Measurements from ENCODE around the gene STARD7. TPM values are rescaled to one million over a fixed set of nuclear protein-coding genes. Genes with fewer than 3 reads are reported as not detected.
"Not testable (repeated sequence)": the region's sequence is repeated elsewhere in the genome, so short reads cannot be mapped to it uniquely, and the experiment has no call there.

STARD7 gene
- total RNA-seq, 1 experiment from 2014 or later: 224 TPM

- H3K4me3 ChIP-seq (ENCODE audit: low read depth, low read length): no peak overlapping the region
- intact Hi-C loops (cut with micrococcal nuclease; ENCODE audit: unreplicated experiment): no loop called here
- Mint-ChIP-seq H3K27me3 (ENCODE audit: insufficient read depth, unreplicated experiment) (no peaks in the 10 kb centered on the region), H3K4me1 (ENCODE audit: low read depth, unreplicated experiment) (no peaks in the 10 kb centered on the region), H3K9me3 (ENCODE audit: unreplicated experiment) (no peaks in the 10 kb centered on the region), H3K4me3 (ENCODE audit: unreplicated experiment) (no peak overlapping the region), H3K36me3 (ENCODE audit: insufficient read depth, unreplicated experiment) (no peaks in the 10 kb centered on the region), H3K27ac (ENCODE audit: unreplicated experiment) (no peak overlapping the region)
- no peaks in the 10 kb centered on the region for H3K4me1 ChIP-seq
- no peaks in the 10 kb centered on the region for H3K36me3 ChIP-seq (ENCODE audit: control insufficient read depth, insufficient read depth, low read length)
- ChIA-PET POLR2A (no interaction called here), CTCF (no interaction called here)
- H3K9me3 ChIP-seq: no peaks in the 10 kb centered on the region
- H3K27me3 ChIP-seq (replicated peaks; ENCODE audit: control insufficient read depth, insufficient read depth, low read length): no peaks in the 10 kb centered on the region
- DNase-seq: no peak
- no peak for TF ChIP-seq CTCF (IDR thresholded peaks at IDR 0.05; ENCODE audit: insufficient read depth in 1 of 2, low read depth in 1 of 2, low read length in 1 of 2, severe bottlenecking in 1 of 2, unreplicated experiment in 1 of 2)
- no TSS peak for BruUV-seq (replicated peaks)
Observed at GRCh38 chr2:96225016-96225533, 16.4 kb upstream of the STARD7 start.

- DNase-seq; H3K4me3 ChIP-seq (ENCODE audit: low read depth, low read length); H3K4me3 Mint-ChIP-seq (ENCODE audit: unreplicated experiment); H3K9me3 ChIP-seq; H3K36me3 ChIP-seq (ENCODE audit: control insufficient read depth, insufficient read depth, low read length); CTCF ChIA-PET; BruUV-seq (replicated peaks); H3K4me1 Mint-ChIP-seq (ENCODE audit: low read depth, unreplicated experiment); H3K36me3 Mint-ChIP-seq (ENCODE audit: insufficient read depth, unreplicated experiment); H3K27ac Mint-ChIP-seq (ENCODE audit: unreplicated experiment); POLR2A ChIA-PET; intact Hi-C loops (cut with micrococcal nuclease; ENCODE audit: unreplicated experiment); H3K27me3 ChIP-seq (replicated peaks; ENCODE audit: control insufficient read depth, insufficient read depth, low read length); H3K27me3 Mint-ChIP-seq (ENCODE audit: insufficient read depth, unreplicated experiment); H3K4me1 ChIP-seq; H3K9me3 Mint-ChIP-seq (ENCODE audit: unreplicated experiment): not testable (repeated sequence)
Observed at GRCh38 chr2:96221106-96221505, 12.5 kb upstream of the STARD7 start.

GRCh38 chr2:96219959-96220358, 11.3 kb upstream of the STARD7 start:
- H3K27ac Mint-ChIP-seq (ENCODE audit: unreplicated experiment); H3K27me3 ChIP-seq (replicated peaks; ENCODE audit: control insufficient read depth, insufficient read depth, low read length); H3K36me3 Mint-ChIP-seq (ENCODE audit: insufficient read depth, unreplicated experiment); H3K4me1 ChIP-seq; H3K27me3 Mint-ChIP-seq (ENCODE audit: insufficient read depth, unreplicated experiment); H3K9me3 Mint-ChIP-seq (ENCODE audit: unreplicated experiment); H3K4me1 Mint-ChIP-seq (ENCODE audit: low read depth, unreplicated experiment); POLR2A ChIA-PET; DNase-seq; H3K4me3 Mint-ChIP-seq (ENCODE audit: unreplicated experiment); CTCF ChIA-PET; H3K36me3 ChIP-seq (ENCODE audit: control insufficient read depth, insufficient read depth, low read length); H3K9me3 ChIP-seq; BruUV-seq (replicated peaks); intact Hi-C loops (cut with micrococcal nuclease; ENCODE audit: unreplicated experiment); H3K4me3 ChIP-seq (ENCODE audit: low read depth, low read length): not testable (repeated sequence)

GRCh38 chr2:96218508-96219131, 10.0 kb upstream of the STARD7 start:
- ChIA-PET POLR2A (no interaction called here), CTCF (no interaction called here)
- intact Hi-C loops (cut with micrococcal nuclease; ENCODE audit: unreplicated experiment): no loop called here
- H3K4me3 ChIP-seq (ENCODE audit: low read depth, low read length): no peak overlapping the region
- H3K27ac Mint-ChIP-seq (ENCODE audit: unreplicated experiment): no peak overlapping the region
- H3K9me3 ChIP-seq: no peaks in the 10 kb centered on the region
- no peaks in the 10 kb centered on the region for H3K9me3 Mint-ChIP-seq (ENCODE audit: unreplicated experiment)
- no peaks in the 10 kb centered on the region for H3K36me3 Mint-ChIP-seq (ENCODE audit: insufficient read depth, unreplicated experiment)
- no peak for TF ChIP-seq CTCF (IDR thresholded peaks at IDR 0.05; ENCODE audit: insufficient read depth in 1 of 2, low read depth in 1 of 2, low read length in 1 of 2, severe bottlenecking in 1 of 2, unreplicated experiment in 1 of 2)
- H3K27me3 ChIP-seq (replicated peaks; ENCODE audit: control insufficient read depth, insufficient read depth, low read length): no peaks in the 10 kb centered on the region
- no TSS peak for BruUV-seq (replicated peaks)
- H3K27me3 Mint-ChIP-seq (ENCODE audit: insufficient read depth, unreplicated experiment): no peaks in the 10 kb centered on the region
- no peak for DNase-seq
- no peaks in the 10 kb centered on the region for H3K4me1 ChIP-seq
- H3K4me3 Mint-ChIP-seq (ENCODE audit: unreplicated experiment): no peak overlapping the region
- H3K36me3 ChIP-seq (ENCODE audit: control insufficient read depth, insufficient read depth, low read length): no peaks in the 10 kb centered on the region
- H3K4me1 Mint-ChIP-seq (ENCODE audit: low read depth, unreplicated experiment): no peaks in the 10 kb centered on the region
